Neural crest cell (in vitro differentiated cells): ENCODE measurements around the gene HOXA2. TPM values are rescaled to one million over a fixed set of nuclear protein-coding genes. Genes with fewer than 3 reads are reported as not detected.

Source experiments
- DNase-seq: peaks from one replicate; pipeline ENCODE4 v3.0.0; 2021; ENCODE audit warnings: low read depth, mixed read lengths, low spot score
- H3K27ac Mint-ChIP-seq: one replicate; pipeline ENCODE4 v1.8.0; 2021; ENCODE audit warnings: mild to moderate bottlenecking, mixed read lengths; ENCODE audit not compliant: unreplicated experiment
- H3K27me3 Mint-ChIP-seq: 2 replicates; pipeline ENCODE4 v1.8.0; 2021; ENCODE audit warnings: low read depth, mild to moderate bottlenecking, mixed read lengths
- H3K36me3 Mint-ChIP-seq: 2 replicates; pipeline ENCODE4 v1.8.0; 2021; ENCODE audit warnings: low read depth, mild to moderate bottlenecking, mixed read lengths
- H3K4me1 Mint-ChIP-seq: 2 replicates; pipeline ENCODE4 v1.8.0; 2021; ENCODE audit warnings: mixed read lengths
- H3K4me3 Mint-ChIP-seq: one replicate; pipeline ENCODE4 v1.8.0; 2021; ENCODE audit warnings: mild to moderate bottlenecking, mixed read lengths
- H3K9me3 Mint-ChIP-seq: 2 replicates; pipeline ENCODE4 v1.8.0; 2021; ENCODE audit warnings: mixed read lengths
- CTCF ChIP-seq: fragments of 200-600 bp; sonication (generic); conservative IDR thresholded peaks from 2 replicates; pipeline ENCODE4 v1.5.0; 2021; ENCODE audit warnings: antibody characterized with exemption, mild to moderate bottlenecking
- total RNA-seq: library from RNA; stranded (reverse); gene quantifications from 2 replicates; pipeline ENCODE4 v1.2.1, GENCODE V29; 2021

HOXA2 gene
- total RNA-seq, 1 donor from 2014 or later: 41.6 TPM

GRCh38 chr7:27142580-27143022 is 40.1 kb upstream of the HOXA2 start:
- peaks cover 3% of the 10 kb centered on the region for H3K36me3 Mint-ChIP-seq
- H3K27me3 Mint-ChIP-seq: peaks cover 100% of the 10 kb centered on the region
- peaks cover 32% of the 10 kb centered on the region for H3K4me1 Mint-ChIP-seq
- no peak overlapping the region for H3K27ac Mint-ChIP-seq
- H3K4me3 Mint-ChIP-seq: peak overlapping the region; percentile 86
- peaks cover 4% of the 10 kb centered on the region for H3K9me3 Mint-ChIP-seq
- DNase-seq: no peak
- no peak for TF ChIP-seq CTCF

GRCh38 chr7:27141923-27142579 is 39.6 kb upstream of the HOXA2 start:
- H3K4me1 Mint-ChIP-seq: peaks cover 32% of the 10 kb centered on the region
- DNase-seq: no peak
- H3K27me3 Mint-ChIP-seq: peaks cover 100% of the 10 kb centered on the region
- peaks cover 3% of the 10 kb centered on the region for H3K36me3 Mint-ChIP-seq
- H3K27ac Mint-ChIP-seq: peak overlapping the region; percentile 76
- peaks cover 4% of the 10 kb centered on the region for H3K9me3 Mint-ChIP-seq
- peak overlapping the region; percentile 86 for H3K4me3 Mint-ChIP-seq
- peak; percentile 40 for TF ChIP-seq CTCF

- DNase-seq: no peak
- peaks cover 28% of the 10 kb centered on the region for H3K4me1 Mint-ChIP-seq
Observed at GRCh38 chr7:27141137-27141922, 38.8 kb upstream of the HOXA2 start.

GRCh38 chr7:27140126-27140857 is 37.8 kb upstream of the HOXA2 start:
- no peak for TF ChIP-seq CTCF
- Mint-ChIP-seq H3K36me3 (no peaks in the 10 kb centered on the region), H3K4me3 (peak overlapping the region; percentile 81), H3K9me3 (no peaks in the 10 kb centered on the region), H3K27me3 (peaks cover 100% of the 10 kb centered on the region), H3K27ac (peak overlapping the region; percentile 70), H3K4me1 (peaks cover 28% of the 10 kb centered on the region)
- DNase-seq: no peak

More at GRCh38 chr7:27141137-27141922, 38.8 kb upstream of the HOXA2 start:
- peaks cover 100% of the 10 kb centered on the region for H3K27me3 Mint-ChIP-seq
- H3K36me3 Mint-ChIP-seq: peaks cover 3% of the 10 kb centered on the region
- TF ChIP-seq CTCF: no peak
- peaks cover 2% of the 10 kb centered on the region for H3K9me3 Mint-ChIP-seq
- peak overlapping the region; percentile 81 for H3K4me3 Mint-ChIP-seq
- H3K27ac Mint-ChIP-seq: peak overlapping the region; percentile 76

- Mint-ChIP-seq H3K4me3 (peak overlapping the region; percentile 81), H3K4me1 (peaks cover 28% of the 10 kb centered on the region), H3K9me3 (no peaks in the 10 kb centered on the region), H3K27ac (peak overlapping the region; percentile 64), H3K27me3 (peaks cover 100% of the 10 kb centered on the region), H3K36me3 (no peaks in the 10 kb centered on the region)
- DNase-seq: no peak
- TF ChIP-seq CTCF: no peak
Observed at GRCh38 chr7:27139334-27140125, 37.0 kb upstream of the HOXA2 start.
